Heart left ventricle (tissue), 16 donors: ENCODE measurements around the gene HTRA2. TPM values are rescaled to one million over a fixed set of nuclear protein-coding genes. Genes with fewer than 3 reads are reported as not detected.

Source experiments
- ATAC-seq, 4 donors: fragments of 200-7000 bp; cut with Tn5 transposase; one replicate each; pipeline ENCODE4 v1.9.1; 2020 to 2022; ENCODE audit warnings: moderate library complexity in 4 of 4, mild to moderate bottlenecking in 3 of 4, moderate number of reproducible peaks in 1 of 4
- DNase-seq, 5 donors: peaks; one replicate each; pipeline ENCODE4 v3.0.0-alpha.2; 2020
- H3K27ac ChIP-seq, 12 donors: fragments of 200-600 bp; sonication (generic) in 4 of 12; one replicate each; pipeline versions ENCODE4 v1.5.0 to v1.8.0; 2016 to 2022; ENCODE audit warnings: mild to moderate bottlenecking in 2 of 12
- H3K27me3 ChIP-seq, 9 donors: fragments of 200-600 bp; sonication (generic) in 2 of 9; one replicate each; pipeline versions ENCODE4 v1.5.1 to v1.8.0; 2016 to 2022; ENCODE audit warnings: mild to moderate bottlenecking in 3 of 9
- H3K36me3 ChIP-seq, 9 donors: fragments of 200-600 bp; sonication (generic) in 2 of 9; one replicate each; pipeline versions ENCODE4 v1.5.0 to v1.8.0; 2018 to 2022; ENCODE audit warnings: mild to moderate bottlenecking in 2 of 9
- H3K4me1 ChIP-seq, 12 donors: fragments of 200-600 bp; sonication (generic) in 4 of 12; one replicate each; pipeline versions ENCODE4 v1.5.0 to v1.8.0; 2016 to 2022; ENCODE audit warnings: mild to moderate bottlenecking in 3 of 12
- H3K4me3 ChIP-seq, 12 donors: fragments of 200-600 bp; sonication (generic) in 4 of 12; one replicate each; pipeline versions ENCODE4 v1.5.0 to v1.8.0; 2017 to 2022; ENCODE audit warnings: mild to moderate bottlenecking in 9 of 12, moderate library complexity in 4 of 12
- H3K9me3 ChIP-seq, 12 donors: fragments of 200-600 bp; sonication (generic) in 4 of 12; one replicate each; pipeline versions ENCODE4 v1.5.0 to v1.8.0; 2016 to 2022; ENCODE audit warnings: mild to moderate bottlenecking in 1 of 12
- POLR2A ChIP-seq, 2 donors: fragments of 450-650 bp; IDR thresholded peaks; one replicate each; pipeline ENCODE4 v1.6.1; 2017; ENCODE audit warnings: antibody characterized with exemption in 2 of 2, mild to moderate bottlenecking in 2 of 2, moderate library complexity in 2 of 2
- WGBS, 4 donors: extraction: QIAGEN DNeasy Blood & Tissue Kit in 2 of 4; methylation state at CpG; one replicate each; pipeline versions ENCODE4 v1.1.5 to v1.1.7; 2013 to 2018; 5-methylcytosine and 5-hydroxymethylcytosine counted together
- intact Hi-C, 10 donors: fragments of 100-400 bp; cut with DNase I; formaldehyde crosslinking; loops; one replicate each; pipeline versions ENCODE4 v1.11.1 to v1.14.2; 2022
- polyA plus RNA-seq, 2 donors: library from polyadenylated mRNA; stranded (reverse); fragments of 200-250 nt; gene quantifications; one replicate each; pipeline ENCODE4 v1.2.3, GENCODE V29; 2013
- total RNA-seq, 9 donors: library from RNA; depleted of rRNA in 2 of 9; stranded (reverse); fragments of >200 nt in 2 of 9; fragmentation: NEBNext Ultra II Directional in 3 of 9; extraction: Animal tissue kit (Norgen Biotek cat#: 25700) in 3 of 9; gene quantifications; one replicate each; pipeline versions ENCODE4 v1.1.0 to v1.2.4, GENCODE V29; 2016 to 2023
- TF ChIP-seq, protein P1 (sequence below), 12 donors: fragments of 200-600 bp; sonication (generic) in 4 of 12; IDR thresholded peaks; one replicate each; pipeline versions ENCODE4 v1.5.0 to v1.8.0; 2018 to 2022; ENCODE audit warnings: antibody characterized with exemption in 12 of 12, mild to moderate bottlenecking in 5 of 12
- donor health status: ischemic (EF 13 %, LVEDD 7.1; RV severe dilation, severe dysfunction).
- donor health status: healthy with polysubstance abuse.
- donor health status: DM: no; HTN: yes; CAD: no.
- donor health status: DM: no; HTN: no; CAD: no.
- donor health status: ischemic (EF 25% LVEDD 6.9; RV normal size, moderate dysfunction).
- donor health status: ischemic (EF 25% LVEDD 5.7; RV mildly dilated, moderate dysfunction).
- donor health status: healthy.
- donor health status: DM: yes; HTN: yes; CAD: no.
- donor health status: ischemic (EF 35%, LVEDD 5.7; RV mildly dilated, moderate dysfunction).
- donor health status: nonischemic (EF 11% LVEDD 7.7; RV severe dilation, severe dysfunction).
- donor health status: DM: yes; HTN: yes; CAD: no.
- donor health status: PGD.
- donor health status: ischemic (EF 29% LVEDD 5.4; RV normal size, mild dysfunction).
- donor health status: nonischemic (EF 23%, LVEDD 6.1; RV moderate dilation, normal function).

The HTRA2 gene
- total and polyA plus RNA-seq, 11 donors: 23.6 to 45.4 (median 24.8) TPM

- H3K27ac ChIP-seq: peak overlapping the region; percentile 72 to 90 (median 84)
- no peak for TF ChIP-seq POLR2A (IDR thresholded peaks at IDR 0.05)
- TF ChIP-seq, protein P1, sequence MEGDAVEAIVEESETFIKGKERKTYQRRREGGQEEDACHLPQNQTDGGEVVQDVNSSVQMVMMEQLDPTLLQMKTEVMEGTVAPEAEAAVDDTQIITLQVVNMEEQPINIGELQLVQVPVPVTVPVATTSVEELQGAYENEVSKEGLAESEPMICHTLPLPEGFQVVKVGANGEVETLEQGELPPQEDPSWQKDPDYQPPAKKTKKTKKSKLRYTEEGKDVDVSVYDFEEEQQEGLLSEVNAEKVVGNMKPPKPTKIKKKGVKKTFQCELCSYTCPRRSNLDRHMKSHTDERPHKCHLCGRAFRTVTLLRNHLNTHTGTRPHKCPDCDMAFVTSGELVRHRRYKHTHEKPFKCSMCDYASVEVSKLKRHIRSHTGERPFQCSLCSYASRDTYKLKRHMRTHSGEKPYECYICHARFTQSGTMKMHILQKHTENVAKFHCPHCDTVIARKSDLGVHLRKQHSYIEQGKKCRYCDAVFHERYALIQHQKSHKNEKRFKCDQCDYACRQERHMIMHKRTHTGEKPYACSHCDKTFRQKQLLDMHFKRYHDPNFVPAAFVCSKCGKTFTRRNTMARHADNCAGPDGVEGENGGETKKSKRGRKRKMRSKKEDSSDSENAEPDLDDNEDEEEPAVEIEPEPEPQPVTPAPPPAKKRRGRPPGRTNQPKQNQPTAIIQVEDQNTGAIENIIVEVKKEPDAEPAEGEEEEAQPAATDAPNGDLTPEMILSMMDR (IDR thresholded peaks at IDR 0.05): no peak
- intact Hi-C loops: loop anchor here in 4 of 10 donors (1.0 to 5.0 kb wide), 4 partner anchors 26 to 84 kb away; partner anchors contain the start of genes AUP1 (in 1 of the 4) and HTRA2 (in 1 of the 4)
- peaks cover 10 to 71% (median 50%) of the 10 kb centered on the region in 12 donors for H3K4me1 ChIP-seq
- H3K9me3 ChIP-seq: no peaks in the 10 kb centered on the region
- DNase-seq (no peak), ATAC-seq (no peak)
- peak overlapping the region; percentile 36 to 87 (median 62) for H3K4me3 ChIP-seq
- H3K36me3 ChIP-seq: peaks cover 0 to 18% (median 15%) of the 10 kb centered on the region in 9 donors
- WGBS, 4 donors: 26 to 43% (median 30%) methylated on average over 35 to 45 of the region's 45 CpGs
- H3K27me3 ChIP-seq: peaks cover 9 to 57% (median 26%) of the 10 kb centered on the region in 9 donors
These were observed 25.9 kb upstream of the HTRA2 start for GRCh38 chr2:74503506-74504475.

- peaks cover 7 to 63% (median 42%) of the 10 kb centered on the region in 12 donors for H3K4me1 ChIP-seq
- peak overlapping the region in 3 of 12 donors; percentile 88 to 90 (median 89) for H3K27ac ChIP-seq
- TF ChIP-seq POLR2A (IDR thresholded peaks at IDR 0.05): no peak
- TF ChIP-seq, protein P1 (IDR thresholded peaks at IDR 0.05): no peak
- H3K27me3 ChIP-seq: peaks cover 9 to 53% (median 21%) of the 10 kb centered on the region in 9 donors
- H3K9me3 ChIP-seq: no peaks in the 10 kb centered on the region
- peaks cover 0 to 18% (median 15%) of the 10 kb centered on the region in 9 donors for H3K36me3 ChIP-seq
- ATAC-seq (no peak), DNase-seq (no peak)
- intact Hi-C loops: loop anchor here in 4 of 10 donors (5.0 kb wide), 3 partner anchors 73 to 83 kb away; no protein-coding TSS in a partner anchor
- WGBS, 4 donors: 89 to 97% (median 94%) methylated on average over 3 of the region's 3 CpGs
- peak overlapping the region in 8 of 12 donors; percentile 59 to 87 (median 66) for H3K4me3 ChIP-seq
These were observed 25.1 kb upstream of the HTRA2 start for GRCh38 chr2:74504591-74504990.

DNA sequence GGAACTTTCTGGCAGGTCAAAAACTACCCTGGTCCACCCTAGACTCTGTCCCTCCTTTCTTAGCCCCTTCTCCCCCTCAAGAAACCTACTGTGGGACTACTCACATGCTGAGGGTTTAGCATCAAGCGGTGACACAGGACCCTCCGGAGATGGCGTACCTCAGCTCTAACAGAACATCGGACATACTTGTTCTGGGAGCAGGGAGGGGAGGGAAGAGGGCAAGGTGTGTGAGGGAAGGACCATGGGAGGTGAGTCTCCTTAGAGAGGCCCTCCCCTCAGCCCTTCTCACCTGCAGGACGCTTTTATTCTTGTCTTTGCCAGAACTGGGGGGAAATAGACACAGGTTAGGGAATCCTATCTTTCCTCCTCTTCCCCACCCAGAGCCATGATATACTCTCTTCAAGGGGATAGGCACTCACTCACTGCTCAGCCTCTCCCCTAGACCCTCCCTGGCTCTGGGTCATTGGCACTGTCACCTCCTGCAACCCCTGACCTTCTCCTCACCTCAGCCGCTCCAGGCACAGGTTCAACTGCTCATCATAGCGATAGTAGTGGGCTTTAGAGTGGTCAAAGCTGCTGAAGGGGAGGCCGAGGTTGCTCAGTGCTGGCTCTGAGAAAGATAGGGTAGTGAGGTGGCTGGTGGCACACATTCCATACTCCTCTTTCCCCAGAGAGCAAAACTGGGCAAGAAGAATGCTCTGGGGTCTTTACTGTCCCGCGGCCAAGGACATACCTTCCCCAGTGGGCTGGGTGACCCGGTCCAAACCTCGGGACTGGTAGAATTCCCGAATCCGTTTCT lies 24.1 kb upstream of the HTRA2 start:
- TF ChIP-seq, protein P1 (IDR thresholded peaks at IDR 0.05): no peak
- no peak for TF ChIP-seq POLR2A (IDR thresholded peaks at IDR 0.05)
- DNase-seq (no peak), ATAC-seq (no peak)
- H3K36me3 ChIP-seq: peaks cover 0 to 18% (median 15%) of the 10 kb centered on the region in 9 donors
- 93 to 95% (median 95%) methylated on average over 14 of the region's 14 CpGs for WGBS, 4 donors
- peaks cover 4 to 59% (median 39%) of the 10 kb centered on the region in 12 donors for H3K4me1 ChIP-seq
- intact Hi-C loops: loop anchor here in 3 of 10 donors (2.0 to 5.0 kb wide), 4 partner anchors 23 to 82 kb away; partner anchors contain the start of genes AUP1 (in 1 of the 3), CCDC142 (in 1 of the 3), DOK1 (in 1 of the 3) and HTRA2 (in 1 of the 3)
- no peaks in the 10 kb centered on the region for H3K9me3 ChIP-seq
- peak overlapping the region in 5 of 12 donors; percentile 75 to 87 (median 82) for H3K4me3 ChIP-seq
- peaks cover 0 to 53% (median 10%) of the 10 kb centered on the region in 9 donors for H3K27me3 ChIP-seq
- H3K27ac ChIP-seq: peak overlapping the region in 1 of 12 donors; percentile 100
